ENCODE measurements around the gene STAT3.
"Not testable (repeated sequence)": the region's sequence is repeated elsewhere in the genome, so short reads cannot be mapped to it uniquely, and the experiment has no call there.

STAT3 gene

GRCh38 chr17:42312285-42313130 lies 75.7 kb downstream of the STAT3 start:
- DNase-seq: peak; percentile 96 to 97

GRCh38 chr17:42312035-42312284 lies 76.3 kb downstream of the STAT3 start:
- DNase-seq: no peak

- DNase-seq: peak in 1 of 2 experiments; percentile 41
These were observed 76.8 kb downstream of the STAT3 start for GRCh38 chr17:42311240-42312034.

- DNase-seq: no peak
These were observed 77.4 kb downstream of the STAT3 start for GRCh38 chr17:42310787-42311215.

- no peak for DNase-seq
These were observed 78.1 kb downstream of the STAT3 start for GRCh38 chr17:42309986-42310786.

- DNase-seq: no peak
These were observed 79.1 kb downstream of the STAT3 start for GRCh38 chr17:42309142-42309541.

GRCh38 chr17:42308446-42308845 lies 79.8 kb downstream of the STAT3 start:
- DNase-seq: no peak

- no peak for DNase-seq
These were observed 80.8 kb downstream of the STAT3 start for GRCh38 chr17:42307362-42307927.

GRCh38 chr17:42306385-42306667 lies 81.9 kb downstream of the STAT3 start:
- DNase-seq: no peak

- DNase-seq: no peak
These were observed 82.5 kb downstream of the STAT3 start for GRCh38 chr17:42305543-42306384.

GRCh38 chr17:42305031-42305330 lies 83.3 kb downstream of the STAT3 start:
- DNase-seq: not testable (repeated sequence)

GRCh38 chr17:42304187-42305030 lies 83.8 kb downstream of the STAT3 start:
- no peak for DNase-seq

GRCh38 chr17:42303694-42304093 lies 84.5 kb downstream of the STAT3 start:
- no peak for DNase-seq

GRCh38 chr17:42301022-42301421 lies 87.2 kb downstream of the STAT3 start:
- no peak for DNase-seq

- not testable (repeated sequence) for DNase-seq
These were observed 88.3 kb downstream of the STAT3 start for GRCh38 chr17:42299913-42300312.

GRCh38 chr17:42299361-42299760 lies 88.9 kb downstream of the STAT3 start:
- DNase-seq: not testable (repeated sequence)

- not testable (repeated sequence) for DNase-seq
These were observed 90.5 kb downstream of the STAT3 start for GRCh38 chr17:42297775-42298174.

GRCh38 chr17:42296012-42296411 lies 92.2 kb downstream of the STAT3 start:
- DNase-seq: no peak

- no peak for DNase-seq
These were observed 93.5 kb downstream of the STAT3 start for GRCh38 chr17:42294469-42295398.

- no peak for DNase-seq
These were observed 97.1 kb downstream of the STAT3 start for GRCh38 chr17:42291129-42291528.
